Testis (tissue), 2 donors: Measurements from ENCODE around the gene ANKRD11.

Experiments used
- POLR2A ChIP-seq: fragments of 450-650 bp; IDR thresholded peaks from one replicate; pipeline ENCODE4 v1.6.1; 2017; ENCODE audit warnings: antibody characterized with exemption, mild to moderate bottlenecking, moderate library complexity
- TF ChIP-seq, protein P1 (sequence below), 3 experiments: fragments of 450-650 bp in 2 of 3; fragments of 200-600 bp in 1 of 3; sonication (generic) in 1 of 3; IDR thresholded peaks; one replicate each; pipeline ENCODE4 v1.5.1; 2016 to 2019; ENCODE audit warnings: antibody characterized with exemption in 3 of 3, mild to moderate bottlenecking in 2 of 3, moderate library complexity in 1 of 3

DNA sequence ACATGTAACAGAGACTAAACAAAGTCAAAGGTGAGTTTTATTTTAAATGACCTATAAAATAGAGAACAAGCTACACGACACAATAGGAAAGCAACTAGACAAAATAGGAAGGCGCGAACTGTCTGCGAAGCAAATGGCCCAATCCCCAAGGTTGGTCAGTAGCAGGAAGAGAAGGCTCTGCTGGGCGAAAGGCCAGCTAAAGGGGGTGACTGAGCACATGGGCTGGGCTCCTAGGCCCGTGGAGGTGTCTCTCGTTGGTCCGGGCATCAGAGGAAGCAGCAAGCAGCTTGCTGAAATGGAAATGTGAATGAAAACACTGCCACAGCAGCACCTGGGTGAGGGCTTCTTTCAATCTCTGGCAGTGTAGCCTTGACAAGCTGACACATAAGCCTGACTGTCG, 143.5 kb downstream of the ANKRD11 start:
- TF ChIP-seq, protein P1, sequence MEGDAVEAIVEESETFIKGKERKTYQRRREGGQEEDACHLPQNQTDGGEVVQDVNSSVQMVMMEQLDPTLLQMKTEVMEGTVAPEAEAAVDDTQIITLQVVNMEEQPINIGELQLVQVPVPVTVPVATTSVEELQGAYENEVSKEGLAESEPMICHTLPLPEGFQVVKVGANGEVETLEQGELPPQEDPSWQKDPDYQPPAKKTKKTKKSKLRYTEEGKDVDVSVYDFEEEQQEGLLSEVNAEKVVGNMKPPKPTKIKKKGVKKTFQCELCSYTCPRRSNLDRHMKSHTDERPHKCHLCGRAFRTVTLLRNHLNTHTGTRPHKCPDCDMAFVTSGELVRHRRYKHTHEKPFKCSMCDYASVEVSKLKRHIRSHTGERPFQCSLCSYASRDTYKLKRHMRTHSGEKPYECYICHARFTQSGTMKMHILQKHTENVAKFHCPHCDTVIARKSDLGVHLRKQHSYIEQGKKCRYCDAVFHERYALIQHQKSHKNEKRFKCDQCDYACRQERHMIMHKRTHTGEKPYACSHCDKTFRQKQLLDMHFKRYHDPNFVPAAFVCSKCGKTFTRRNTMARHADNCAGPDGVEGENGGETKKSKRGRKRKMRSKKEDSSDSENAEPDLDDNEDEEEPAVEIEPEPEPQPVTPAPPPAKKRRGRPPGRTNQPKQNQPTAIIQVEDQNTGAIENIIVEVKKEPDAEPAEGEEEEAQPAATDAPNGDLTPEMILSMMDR (IDR thresholded peaks at IDR 0.05): no peak
- no peak for TF ChIP-seq POLR2A
